GM12878 (cell line): Measurements from ENCODE around the gene PCLO. TPM values are rescaled to one million over a fixed set of nuclear protein-coding genes. Genes with fewer than 3 reads are reported as not detected.

Experiments used
- ATAC-seq: fragments of 200-7000 bp; cut with Tn5 transposase; 3 replicates; pipeline ENCODE4 v1.9.1; 2020; ENCODE audit warnings: mild to moderate bottlenecking, moderate library complexity
- BruUV-seq: library from RNA; stranded (reverse); fragments of 400-500 nt; replicated peaks from 2 replicates; lab custom pipeline; 2021; lab: Mats Ljungman, UMichigan
- CTCF ChIA-PET: fragments of 300-600 bp; sonication (Branson Sonifier 250); formaldehyde crosslinking; extraction: SDS; loops from one replicate; lab custom pipeline; 2021; ENCODE audit warnings: inconsistent platforms; lab: Yijun Ruan, JAX
- POLR2A ChIA-PET: fragments of 350-600 bp; formaldehyde crosslinking; extraction: SDS; loops from one replicate; lab custom pipeline; 2021; ENCODE audit warnings: inconsistent platforms; lab: Charles Lee
- RAD21 ChIA-PET: fragments of 300-600 bp; sonication (Branson Sonifier 250); formaldehyde crosslinking; loops from one replicate; lab custom pipeline; 2023; ENCODE audit warnings: antibody characterized with exemption; ENCODE audit not compliant: unreplicated experiment; lab: Charles Lee
- SMC1A ChIA-PET: fragments of 300-600 bp; sonication (Branson Sonifier 250); formaldehyde crosslinking; loops from one replicate; lab custom pipeline; 2023; ENCODE audit not compliant: unreplicated experiment, uncharacterized antibody; lab: Charles Lee
- DNase-seq: peaks from one replicate; pipeline ENCODE4 v3.0.0-alpha.2; 2011; ENCODE audit warnings: low read depth, low spot score
- FAIRE-seq: peaks from 3 replicates; lab custom pipeline; 2011; peaks lifted over from hg19 to GRCh38; lab: Jason Lieb, UNC
- H2AFZ ChIP-seq: 2 replicates; pipeline ENCODE4 v1.6.0; 2011; ENCODE audit warnings: low read depth, low read length, control low read depth; ENCODE audit not compliant: control insufficient read depth
- H3K27ac ChIP-seq: 2 replicates; pipeline ENCODE4 v1.5.1; 2011; ENCODE audit warnings: control low read depth; ENCODE audit not compliant: control insufficient read depth, insufficient read depth
- H3K27me3 ChIP-seq, 2 experiments: replicated peaks in 1 of 2; 2 replicates each; pipeline versions ENCODE4 v1.6.0 to v1.6.1; 2011; ENCODE audit warnings: low read length in 1 of 2; ENCODE audit not compliant: control insufficient read depth in 2 of 2, insufficient read depth in 2 of 2
- H3K36me3 ChIP-seq, 2 experiments: 2 replicates each; pipeline ENCODE4 v1.5.1; 2011; ENCODE audit warnings: low read length in 1 of 2; ENCODE audit not compliant: control insufficient read depth in 2 of 2, insufficient read depth in 2 of 2
- H3K4me1 ChIP-seq: 2 replicates; pipeline ENCODE4 v1.6.1; 2011; ENCODE audit warnings: mild to moderate bottlenecking, low read length, moderate library complexity, mixed read lengths; ENCODE audit not compliant: control insufficient read depth, insufficient read depth
- H3K4me2 ChIP-seq: 2 replicates; pipeline ENCODE4 v1.6.0; 2011; ENCODE audit warnings: control low read depth; ENCODE audit not compliant: control insufficient read depth, insufficient read depth
- H3K4me3 ChIP-seq: fragments of 200-600 bp; sonication (generic); 2 replicates; pipeline ENCODE4 v1.5.1; 2016
- H3K79me2 ChIP-seq: 2 replicates; pipeline ENCODE4 v1.6.0; 2011; ENCODE audit warnings: low read length; ENCODE audit not compliant: control insufficient read depth, insufficient read depth
- H3K9ac ChIP-seq: 2 replicates; pipeline ENCODE4 v1.8.0; 2011; ENCODE audit warnings: low read length, control low read depth, mixed read lengths; ENCODE audit not compliant: control insufficient read depth, insufficient read depth
- H3K9me3 ChIP-seq: replicated peaks from 3 replicates; pipeline ENCODE4 v1.5.1; 2011; ENCODE audit warnings: mild to moderate bottlenecking, low read length; ENCODE audit not compliant: control insufficient read depth, insufficient read depth
- H4K20me1 ChIP-seq: 2 replicates; pipeline ENCODE4 v1.6.0; 2011; ENCODE audit not compliant: control insufficient read depth, insufficient read depth
- ATF7 ChIP-seq: fragments of 450-650 bp; IDR thresholded peaks from 2 replicates; pipeline ENCODE4 v1.6.1; 2016; ENCODE audit warnings: low read depth, mild to moderate bottlenecking
- BMI1 ChIP-seq: fragments of 450-650 bp; IDR thresholded peaks from 2 replicates; pipeline ENCODE4 v1.6.1; 2016; ENCODE audit warnings: mild to moderate bottlenecking, moderate library complexity, borderline replicate concordance
- EED ChIP-seq: sonication (generic); IDR thresholded peaks from 2 replicates; pipeline ENCODE4 v1.6.1; 2016; ENCODE audit warnings: antibody characterized with exemption, low read depth
- GATAD2B ChIP-seq: fragments of 450-650 bp; conservative IDR thresholded peaks from 2 replicates; pipeline ENCODE4 v1.6.1; 2017; ENCODE audit warnings: low read depth, mild to moderate bottlenecking, moderate library complexity
- HDGF ChIP-seq: fragments of 450-650 bp; IDR thresholded peaks from 2 replicates; pipeline ENCODE4 v1.6.1; 2016; ENCODE audit warnings: antibody characterized with exemption
- MEF2B ChIP-seq: fragments of 450-650 bp; IDR thresholded peaks from 2 replicates; pipeline ENCODE4 v1.6.1; 2018; ENCODE audit warnings: mild to moderate bottlenecking, moderate library complexity; ENCODE audit not compliant: partially characterized antibody, poor library complexity, severe bottlenecking
- PAX8 ChIP-seq: fragments of 450-650 bp; IDR thresholded peaks from 2 replicates; pipeline ENCODE4 v1.6.1; 2017; ENCODE audit warnings: mild to moderate bottlenecking, moderate library complexity
- RB1 ChIP-seq: fragments of 450-650 bp; formaldehyde crosslinking; IDR thresholded peaks from 2 replicates; pipeline ENCODE4 v1.6.1; 2017; ENCODE audit warnings: mild to moderate bottlenecking, borderline replicate concordance
- SUZ12 ChIP-seq: fragments of 200-600 bp; sonication (generic); IDR thresholded peaks from one replicate; pipeline ENCODE4 v1.6.1; 2018; ENCODE audit warnings: antibody characterized with exemption, mild to moderate bottlenecking; ENCODE audit not compliant: unreplicated experiment
- WGBS: methylation state at CpG from one replicate; pipeline ENCODE4 v1.1.6; 2016; ENCODE audit warnings: low lambda C conversion rate; ENCODE audit not compliant: insufficient replicate concordance, insufficient coverage; ENCODE audit errors: missing lambda C conversion rate; 5-methylcytosine and 5-hydroxymethylcytosine counted together
- in situ Hi-C: fragments of 300-500 bp; cut with MboI; formaldehyde crosslinking; loops from 9 replicates; pipeline ENCODE4 v1.14.3; 2018; ENCODE audit warnings: mixed read lengths
- intact Hi-C: fragments of 100-400 bp; cut with micrococcal nuclease; formaldehyde crosslinking; loops from one replicate; pipeline ENCODE4 v1.14.2; 2022; ENCODE audit not compliant: unreplicated experiment
- polyA plus RNA-seq, 11 experiments: library from polyadenylated mRNA; depleted of rRNA in 4 of 11; unstranded in 6 of 11; stranded (reverse) in 5 of 11; fragments of >200 nt; fragmentation: Nextera tagmentation in 4 of 11; fragmentation: Illumina TruSeq in 1 of 11; extraction: Ambion mirVana in 4 of 11; extraction: Trizol in 1 of 11; gene quantifications; 1 replicate in 1 of 11; 2 replicates in 10 of 11; pipeline versions ENCODE4 v1.2.1 to v1.2.3, GENCODE V29; 2011 to 2016; ENCODE audit warnings: inconsistent platforms in 2 of 11, missing spikeins in 2 of 11, low read depth in 1 of 11
- total RNA-seq, 4 experiments: library from RNA; depleted of rRNA in 3 of 4; stranded (reverse); fragments of >200 nt in 3 of 4; fragmentation: Illumina TruSeq in 1 of 4; extraction: Trizol in 1 of 4; gene quantifications; 2 replicates each; pipeline versions ENCODE4 v1.2.1 to v1.2.3, GENCODE V29; 2013 to 2021
- TF ChIP-seq, protein P1 (sequence below): IDR thresholded peaks from 2 replicates; pipeline ENCODE4 v1.6.1; 2011; ENCODE audit warnings: borderline replicate concordance, low read depth, mild to moderate bottlenecking, moderate library complexity, mixed read lengths, low read length; ENCODE audit not compliant: insufficient read depth; ENCODE audit errors: extremely low read length
- TF ChIP-seq, protein P2 (sequence below): fragments of 450-650 bp; IDR thresholded peaks from 2 replicates; pipeline ENCODE4 v1.6.1; 2017; ENCODE audit warnings: mild to moderate bottlenecking, moderate library complexity
- TF ChIP-seq, protein P3 (sequence below): fragments of 150-350 bp; IDR thresholded peaks from 2 replicates; pipeline ENCODE4 v1.6.1; 2016; ENCODE audit warnings: low read depth, low read length

The PCLO gene
- total and polyA plus RNA-seq, 10 of the 15 experiments (the other 5 are each of a cell fraction or from before 2014, with no cell fraction given), result 0.01 to 0.08 (median 0.03) TPM; not detected in 6

DNA sequence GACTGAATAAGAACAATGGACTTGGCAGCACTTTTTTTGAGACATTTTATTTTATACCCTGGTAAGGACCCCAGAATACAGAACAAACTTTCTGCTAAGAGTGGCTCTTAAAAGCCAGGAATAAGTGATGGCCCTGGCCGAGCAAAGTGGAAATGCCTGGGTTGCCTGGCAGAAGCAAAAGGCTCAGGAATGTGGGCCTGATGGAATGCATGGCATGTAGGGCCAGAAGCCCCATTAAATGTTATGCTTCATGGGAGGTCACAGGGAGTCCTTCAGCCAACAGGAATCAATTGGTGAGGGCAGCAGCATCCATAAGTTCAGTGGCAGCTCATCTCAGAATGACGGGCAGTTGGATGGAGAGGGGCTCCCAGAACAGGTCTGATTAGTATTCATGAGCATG is 417.6 kb downstream of the PCLO start:
- ChIA-PET SMC1A (no interaction called here), CTCF (no interaction called here), RAD21 (no interaction called here), POLR2A (no interaction called here)
- ATAC-seq (no peak), FAIRE-seq (no peak), DNase-seq (no peak)
- Histone ChIP-seq H3K4me3 (no peak overlapping the region), H3K27me3 (no peaks in the 10 kb centered on the region; a peak in 1 of 4 replicates), H3K79me2 (no peaks in the 10 kb centered on the region), H3K27ac (no peak overlapping the region), H3K9me3 (no peaks in the 10 kb centered on the region), H3K4me1 (no peaks in the 10 kb centered on the region), H3K9ac (no peak overlapping the region), H3K36me3 (no peaks in the 10 kb centered on the region), H2AFZ (no peak overlapping the region), H4K20me1 (no peaks in the 10 kb centered on the region), H3K4me2 (no peak overlapping the region)
- no TSS peak for BruUV-seq
- in situ Hi-C loops (no loop called here), intact Hi-C loops (no loop called here)
- no peak for TF ChIP-seq SUZ12
- TF ChIP-seq EED, result no peak
- TF ChIP-seq, protein P1, sequence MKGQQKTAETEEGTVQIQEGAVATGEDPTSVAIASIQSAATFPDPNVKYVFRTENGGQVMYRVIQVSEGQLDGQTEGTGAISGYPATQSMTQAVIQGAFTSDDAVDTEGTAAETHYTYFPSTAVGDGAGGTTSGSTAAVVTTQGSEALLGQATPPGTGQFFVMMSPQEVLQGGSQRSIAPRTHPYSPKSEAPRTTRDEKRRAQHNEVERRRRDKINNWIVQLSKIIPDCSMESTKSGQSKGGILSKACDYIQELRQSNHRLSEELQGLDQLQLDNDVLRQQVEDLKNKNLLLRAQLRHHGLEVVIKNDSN, result no peak
- TF ChIP-seq ATF7, result no peak
- no peak for TF ChIP-seq MEF2B
- TF ChIP-seq, protein P2, sequence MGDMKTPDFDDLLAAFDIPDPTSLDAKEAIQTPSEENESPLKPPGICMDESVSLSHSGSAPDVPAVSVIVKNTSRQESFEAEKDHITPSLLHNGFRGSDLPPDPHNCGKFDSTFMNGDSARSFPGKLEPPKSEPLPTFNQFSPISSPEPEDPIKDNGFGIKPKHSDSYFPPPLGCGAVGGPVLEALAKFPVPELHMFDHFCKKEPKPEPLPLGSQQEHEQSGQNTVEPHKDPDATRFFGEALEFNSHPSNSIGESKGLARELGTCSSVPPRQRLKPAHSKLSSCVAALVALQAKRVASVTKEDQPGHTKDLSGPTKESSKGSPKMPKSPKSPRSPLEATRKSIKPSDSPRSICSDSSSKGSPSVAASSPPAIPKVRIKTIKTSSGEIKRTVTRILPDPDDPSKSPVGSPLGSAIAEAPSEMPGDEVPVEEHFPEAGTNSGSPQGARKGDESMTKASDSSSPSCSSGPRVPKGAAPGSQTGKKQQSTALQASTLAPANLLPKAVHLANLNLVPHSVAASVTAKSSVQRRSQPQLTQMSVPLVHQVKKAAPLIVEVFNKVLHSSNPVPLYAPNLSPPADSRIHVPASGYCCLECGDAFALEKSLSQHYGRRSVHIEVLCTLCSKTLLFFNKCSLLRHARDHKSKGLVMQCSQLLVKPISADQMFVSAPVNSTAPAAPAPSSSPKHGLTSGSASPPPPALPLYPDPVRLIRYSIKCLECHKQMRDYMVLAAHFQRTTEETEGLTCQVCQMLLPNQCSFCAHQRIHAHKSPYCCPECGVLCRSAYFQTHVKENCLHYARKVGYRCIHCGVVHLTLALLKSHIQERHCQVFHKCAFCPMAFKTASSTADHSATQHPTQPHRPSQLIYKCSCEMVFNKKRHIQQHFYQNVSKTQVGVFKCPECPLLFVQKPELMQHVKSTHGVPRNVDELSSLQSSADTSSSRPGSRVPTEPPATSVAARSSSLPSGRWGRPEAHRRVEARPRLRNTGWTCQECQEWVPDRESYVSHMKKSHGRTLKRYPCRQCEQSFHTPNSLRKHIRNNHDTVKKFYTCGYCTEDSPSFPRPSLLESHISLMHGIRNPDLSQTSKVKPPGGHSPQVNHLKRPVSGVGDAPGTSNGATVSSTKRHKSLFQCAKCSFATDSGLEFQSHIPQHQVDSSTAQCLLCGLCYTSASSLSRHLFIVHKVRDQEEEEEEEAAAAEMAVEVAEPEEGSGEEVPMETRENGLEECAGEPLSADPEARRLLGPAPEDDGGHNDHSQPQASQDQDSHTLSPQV, result no peak
- no peak for TF ChIP-seq PAX8
- no peak for TF ChIP-seq RB1
- TF ChIP-seq BMI1, result no peak
- TF ChIP-seq, protein P3, sequence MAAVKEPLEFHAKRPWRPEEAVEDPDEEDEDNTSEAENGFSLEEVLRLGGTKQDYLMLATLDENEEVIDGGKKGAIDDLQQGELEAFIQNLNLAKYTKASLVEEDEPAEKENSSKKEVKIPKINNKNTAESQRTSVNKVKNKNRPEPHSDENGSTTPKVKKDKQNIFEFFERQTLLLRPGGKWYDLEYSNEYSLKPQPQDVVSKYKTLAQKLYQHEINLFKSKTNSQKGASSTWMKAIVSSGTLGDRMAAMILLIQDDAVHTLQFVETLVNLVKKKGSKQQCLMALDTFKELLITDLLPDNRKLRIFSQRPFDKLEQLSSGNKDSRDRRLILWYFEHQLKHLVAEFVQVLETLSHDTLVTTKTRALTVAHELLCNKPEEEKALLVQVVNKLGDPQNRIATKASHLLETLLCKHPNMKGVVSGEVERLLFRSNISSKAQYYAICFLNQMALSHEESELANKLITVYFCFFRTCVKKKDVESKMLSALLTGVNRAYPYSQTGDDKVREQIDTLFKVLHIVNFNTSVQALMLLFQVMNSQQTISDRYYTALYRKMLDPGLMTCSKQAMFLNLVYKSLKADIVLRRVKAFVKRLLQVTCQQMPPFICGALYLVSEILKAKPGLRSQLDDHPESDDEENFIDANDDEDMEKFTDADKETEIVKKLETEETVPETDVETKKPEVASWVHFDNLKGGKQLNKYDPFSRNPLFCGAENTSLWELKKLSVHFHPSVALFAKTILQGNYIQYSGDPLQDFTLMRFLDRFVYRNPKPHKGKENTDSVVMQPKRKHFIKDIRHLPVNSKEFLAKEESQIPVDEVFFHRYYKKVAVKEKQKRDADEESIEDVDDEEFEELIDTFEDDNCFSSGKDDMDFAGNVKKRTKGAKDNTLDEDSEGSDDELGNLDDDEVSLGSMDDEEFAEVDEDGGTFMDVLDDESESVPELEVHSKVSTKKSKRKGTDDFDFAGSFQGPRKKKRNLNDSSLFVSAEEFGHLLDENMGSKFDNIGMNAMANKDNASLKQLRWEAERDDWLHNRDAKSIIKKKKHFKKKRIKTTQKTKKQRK, result no peak
- no peak for TF ChIP-seq GATAD2B
- TF ChIP-seq HDGF, result no peak
- WGBS, result 44% methylated on average over 2 of the region's 2 CpGs
